Endometrium (tissue), 2 donors: Measurements from ENCODE around the gene SKAP1.

Source experiments
- FAIRE-seq: peaks from 2 replicates; lab custom pipeline; 2012; peaks lifted over from hg19 to GRCh38; lab: Jason Lieb, UNC
- donor health status: control.
- donor health status: control.

SKAP1 gene

GRCh38 chr17:48241770-48242497 lies 188.1 kb downstream of the SKAP1 start:
- FAIRE-seq, result no peak

DNA sequence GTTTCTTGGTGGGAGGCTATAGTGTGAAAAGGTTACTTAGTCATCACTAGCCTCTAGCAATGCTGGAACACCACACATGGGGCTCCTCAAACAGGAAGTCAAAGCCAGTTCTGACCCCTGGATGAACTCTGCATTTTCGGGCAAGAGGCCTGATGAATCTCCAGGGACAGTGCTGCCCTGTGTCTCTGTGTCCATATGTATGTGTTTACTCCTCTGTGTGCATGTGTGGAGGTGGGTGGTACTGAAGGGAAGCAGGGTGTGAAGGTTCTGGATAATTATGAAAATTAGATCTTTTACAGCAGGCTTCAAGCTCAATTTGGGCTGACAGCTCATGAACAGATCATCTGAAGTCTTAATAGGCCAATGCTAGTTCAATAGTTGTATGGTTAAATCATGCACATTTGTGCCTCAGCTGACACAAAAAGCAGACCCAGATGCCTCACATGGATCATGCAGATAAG lies 188.9 kb downstream of the SKAP1 start:
- FAIRE-seq, result no peak

DNA sequence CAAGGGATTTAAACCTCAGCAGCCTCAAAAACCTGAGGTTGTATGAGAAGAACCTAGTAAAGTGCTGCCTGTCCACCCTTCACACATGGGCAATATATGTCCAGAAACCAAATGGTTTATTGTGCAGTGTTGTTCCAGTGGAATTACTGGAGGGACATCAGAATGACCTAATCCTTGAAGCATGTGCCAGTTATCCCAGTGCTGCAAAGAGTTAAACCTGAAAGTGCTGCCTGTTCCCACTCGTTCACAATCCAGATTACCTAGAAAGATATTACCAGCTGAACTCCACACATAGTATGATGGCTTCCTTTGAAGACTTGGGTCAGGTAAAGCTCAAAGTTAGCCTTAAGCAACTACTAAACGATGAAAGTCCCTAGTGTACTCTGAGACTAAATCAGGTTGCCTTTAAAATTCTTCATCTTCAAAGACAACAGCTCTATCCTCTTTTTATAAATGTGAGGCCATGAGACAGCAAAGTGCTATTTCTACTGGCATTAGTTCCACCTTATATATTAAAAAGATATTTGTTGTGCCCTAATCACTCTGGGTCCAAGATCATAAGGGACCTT lies 189.4 kb downstream of the SKAP1 start:
- no peak for FAIRE-seq

DNA sequence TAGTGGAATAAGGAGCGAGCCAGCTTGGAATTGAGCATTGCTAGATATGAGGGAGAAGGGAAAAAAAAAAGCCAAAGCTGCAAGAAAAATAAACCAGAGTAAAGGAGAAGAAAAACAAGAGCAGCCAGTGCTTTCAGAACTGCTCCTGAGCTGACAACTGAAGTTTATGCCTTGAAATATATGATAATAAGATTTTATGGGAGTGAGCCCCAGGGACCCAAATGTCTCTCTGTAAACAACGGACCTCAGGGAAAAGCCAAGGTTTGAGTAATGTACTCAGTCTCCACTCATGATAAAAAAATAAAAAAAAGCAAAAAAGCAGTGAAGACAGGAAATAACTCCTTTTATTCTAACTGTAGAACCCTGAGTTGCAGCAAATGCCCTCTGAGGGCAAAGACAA lies 189.9 kb downstream of the SKAP1 start:
- no peak for FAIRE-seq

DNA sequence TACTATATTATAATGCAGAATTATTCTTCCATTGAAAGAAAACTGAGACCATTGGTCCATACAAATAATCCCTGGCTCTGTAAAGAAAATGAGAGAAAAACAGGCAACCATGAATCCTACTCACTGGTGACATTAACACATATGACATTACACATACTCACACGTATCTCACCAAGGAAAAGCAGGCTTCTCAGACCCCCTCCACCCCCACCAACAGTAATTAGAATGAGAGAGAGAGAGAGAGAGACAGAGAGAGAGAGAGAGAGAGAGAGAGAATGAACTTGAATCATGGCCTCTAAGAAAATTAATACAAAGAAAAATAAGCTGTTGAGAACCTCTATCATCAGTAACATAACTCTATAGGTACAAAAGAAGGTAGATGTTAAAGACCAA lies 190.4 kb downstream of the SKAP1 start:
- no peak for FAIRE-seq

DNA sequence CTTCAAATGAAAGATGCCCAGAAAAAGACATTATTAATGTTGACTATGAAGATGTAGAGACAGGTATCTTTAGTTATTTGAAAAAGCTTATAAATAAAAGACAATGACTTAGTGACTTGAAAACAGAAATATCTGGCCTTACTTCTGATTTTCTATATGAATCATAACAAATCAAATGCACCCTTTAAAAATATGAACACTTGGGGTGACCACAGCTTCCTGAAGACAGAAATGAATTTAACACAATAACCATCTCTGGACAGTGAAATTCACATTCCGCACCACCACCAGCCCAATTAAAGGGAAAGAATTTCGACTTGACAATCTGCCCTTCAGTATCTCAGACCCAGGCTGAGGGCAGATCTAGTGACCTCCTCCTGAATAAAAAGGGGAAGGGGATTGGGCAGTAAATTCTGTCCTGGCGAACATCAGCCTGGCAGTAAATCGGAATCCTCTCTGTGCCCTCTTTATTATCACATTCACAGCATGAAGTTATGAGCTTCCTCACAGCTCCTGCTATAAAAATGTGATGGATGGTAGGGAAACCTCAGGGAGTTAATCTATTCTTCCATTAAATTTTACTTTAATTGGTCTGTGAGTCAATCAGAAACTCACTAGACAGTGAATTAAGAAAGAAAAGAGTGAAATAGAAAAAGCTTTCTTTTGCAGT lies 190.9 kb downstream of the SKAP1 start:
- FAIRE-seq, result no peak

GRCh38 chr17:48237456-48237855 lies 192.6 kb downstream of the SKAP1 start:
- no peak for FAIRE-seq

- no peak for FAIRE-seq
Observed at GRCh38 chr17:48236681-48237134, 193.3 kb downstream of the SKAP1 start.

GRCh38 chr17:48234922-48235321 lies 195.1 kb downstream of the SKAP1 start:
- FAIRE-seq, result no peak

DNA sequence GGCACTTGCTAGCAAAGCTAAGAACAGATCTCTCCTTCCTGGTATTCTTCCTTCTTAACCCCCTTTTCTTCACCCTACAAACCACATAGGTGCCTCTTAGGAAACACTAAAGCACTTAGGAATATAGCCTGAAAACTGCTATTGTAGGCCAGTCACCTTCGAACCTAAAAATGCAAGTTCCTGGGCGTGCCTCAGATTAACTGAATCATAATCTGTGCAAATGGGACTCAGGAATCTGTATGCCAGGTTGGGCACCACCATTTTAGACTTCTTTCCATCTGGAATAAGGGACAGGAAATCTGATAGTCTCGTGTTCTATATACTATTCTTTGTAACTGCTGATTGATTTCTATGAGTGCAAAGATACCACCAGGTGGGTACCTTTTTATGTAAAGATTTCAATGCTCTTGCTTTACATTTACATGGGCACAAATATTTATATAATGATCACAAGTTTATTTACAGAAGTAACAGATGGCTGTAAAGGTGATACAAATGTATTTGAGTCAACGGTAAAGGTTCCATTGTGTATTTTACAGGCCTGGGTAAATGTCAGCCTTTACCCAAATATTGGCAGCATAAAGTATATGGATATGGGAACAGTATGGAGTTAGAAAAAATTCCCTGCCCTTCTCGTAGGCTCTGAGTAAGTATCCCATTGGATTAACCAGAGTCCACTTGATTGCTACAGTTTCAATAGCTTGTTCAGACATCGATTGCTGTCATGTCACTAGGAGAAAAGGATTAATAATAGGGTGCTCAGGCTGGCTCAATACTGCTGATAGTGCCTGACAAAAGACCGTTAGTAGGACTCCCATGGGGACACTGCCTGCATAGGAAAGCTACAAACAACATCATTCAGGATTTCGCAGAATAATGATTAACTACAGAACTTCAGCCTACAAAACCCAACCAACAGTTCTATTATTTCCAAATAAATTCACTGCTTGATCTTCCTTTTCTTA lies 197.7 kb downstream of the SKAP1 start:
- FAIRE-seq, result no peak

- no peak for FAIRE-seq
Observed at GRCh38 chr17:48229936-48230335, 200.1 kb downstream of the SKAP1 start.

DNA sequence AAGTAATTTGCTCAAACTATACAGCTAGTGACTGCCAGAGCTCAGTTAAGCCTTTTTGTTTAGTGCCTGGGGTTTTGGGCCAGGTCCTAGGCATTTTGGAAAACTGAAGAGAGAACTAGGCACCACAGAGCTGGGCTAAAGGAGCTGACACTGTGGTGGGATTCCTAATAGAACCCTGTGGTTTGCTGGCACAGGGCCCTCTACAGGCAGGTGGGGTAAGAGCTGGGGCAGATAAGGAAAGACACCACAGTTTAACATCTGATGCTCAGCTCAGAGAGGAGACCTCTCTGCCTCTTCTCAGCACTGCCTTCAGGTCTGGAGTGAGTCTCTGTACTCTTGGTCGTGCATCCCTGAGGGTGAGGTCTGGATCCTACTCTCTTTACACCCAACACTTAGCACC lies 201.3 kb downstream of the SKAP1 start:
- no peak for FAIRE-seq

DNA sequence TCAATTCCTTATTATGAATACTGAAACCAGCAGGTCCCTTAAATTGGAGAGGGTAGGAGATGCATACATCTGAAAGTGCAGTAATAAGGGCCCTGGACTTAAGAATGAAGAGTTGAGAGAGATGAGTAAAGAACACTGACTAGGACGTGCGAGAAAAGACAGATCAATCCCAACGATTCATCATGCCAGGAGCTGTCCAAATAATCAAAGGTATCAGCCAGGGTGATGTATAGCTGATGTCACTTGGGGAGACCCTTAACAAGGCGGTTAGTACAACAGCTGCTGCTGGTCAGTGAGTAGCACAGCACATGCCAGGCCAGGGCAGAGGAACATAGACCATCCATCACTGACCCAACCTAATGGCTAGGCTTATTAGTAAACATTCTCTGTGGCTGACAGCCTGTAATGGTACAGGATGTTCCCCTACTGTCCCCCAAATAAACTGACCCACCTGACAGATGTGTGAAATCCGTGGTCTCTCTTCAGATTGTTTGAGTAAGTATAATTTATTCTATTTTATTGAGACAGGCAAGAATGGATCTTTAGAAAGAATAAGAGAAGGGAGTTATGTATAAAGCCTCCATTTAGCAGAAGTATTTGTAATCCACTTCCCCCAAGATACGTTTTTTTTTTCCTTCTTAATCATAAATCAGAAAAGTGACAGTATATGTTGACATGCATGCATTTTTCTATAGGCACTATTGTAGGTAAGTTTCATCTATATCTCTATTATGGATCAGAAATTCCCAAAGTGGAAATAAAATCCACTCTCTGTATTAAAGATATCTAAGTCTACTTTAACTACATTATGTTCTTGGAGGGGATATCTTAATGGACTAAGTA lies 204.1 kb downstream of the SKAP1 start:
- no peak for FAIRE-seq

DNA sequence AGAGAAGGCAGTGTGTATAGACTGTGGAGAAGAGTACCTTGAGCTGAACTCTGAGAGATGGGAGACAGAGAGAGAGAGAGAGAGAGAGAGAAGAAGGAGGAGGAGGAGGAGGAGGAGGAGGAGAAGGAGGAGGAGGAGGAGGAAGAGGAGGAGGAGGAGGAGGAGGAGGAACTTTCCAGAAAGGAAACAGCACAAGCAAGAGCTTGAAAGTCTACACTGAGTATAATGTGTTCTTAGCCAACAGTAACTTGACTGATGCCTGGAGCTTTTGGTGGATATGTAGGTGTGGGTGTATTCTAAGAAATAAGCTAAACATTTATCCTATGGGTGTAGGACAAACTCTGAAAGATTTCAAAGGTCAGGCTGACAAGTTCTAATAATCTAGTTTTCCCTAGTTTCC lies 206.1 kb downstream of the SKAP1 start:
- FAIRE-seq, result no peak

- no peak for FAIRE-seq
Observed at GRCh38 chr17:48219617-48220016, 210.4 kb downstream of the SKAP1 start.

DNA sequence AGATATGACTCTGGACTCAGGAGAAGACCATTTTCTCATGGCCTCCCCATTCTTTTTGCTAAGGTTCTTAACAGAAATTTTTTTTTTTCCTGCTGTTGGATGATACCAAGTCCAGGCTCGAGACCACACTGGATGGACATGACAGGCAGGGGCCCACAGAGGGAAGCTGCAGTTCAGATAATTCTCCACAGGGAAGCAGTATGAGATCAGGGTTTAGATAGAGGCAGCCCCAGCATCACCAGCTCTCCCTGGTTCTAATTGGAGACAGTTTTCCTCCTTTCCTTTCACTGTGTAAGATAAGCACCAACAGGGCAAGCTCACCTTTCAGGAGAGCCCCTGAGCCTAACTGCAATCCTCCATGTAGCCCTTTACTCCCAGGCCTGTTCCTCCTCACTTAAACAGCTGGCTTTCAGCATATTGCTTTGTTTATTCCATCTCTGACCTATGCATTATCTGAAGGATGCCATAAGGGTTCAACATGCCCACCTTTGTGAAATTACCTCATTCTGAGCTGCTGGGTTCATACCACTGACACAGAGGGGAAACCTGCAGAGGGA lies 214.4 kb downstream of the SKAP1 start:
- no peak for FAIRE-seq

DNA sequence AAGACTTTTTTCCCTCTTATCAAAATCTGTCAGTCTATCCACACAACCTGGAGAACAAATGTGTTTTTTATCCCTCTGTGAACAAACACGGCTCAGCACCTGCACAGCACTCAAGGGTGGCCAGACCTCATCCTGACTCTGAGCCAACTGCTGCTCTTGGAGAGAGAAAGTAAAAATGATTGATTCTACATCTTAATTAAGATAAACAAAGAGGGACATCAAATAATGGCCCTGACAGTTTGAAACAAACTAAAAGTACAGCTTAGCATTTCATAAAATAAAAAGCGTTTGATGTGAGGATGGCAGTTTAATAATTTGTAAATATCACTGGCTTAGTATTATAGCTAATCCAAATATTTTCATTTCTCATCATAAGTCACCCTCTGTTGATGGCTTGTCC lies 216.2 kb downstream of the SKAP1 start:
- FAIRE-seq, result no peak

DNA sequence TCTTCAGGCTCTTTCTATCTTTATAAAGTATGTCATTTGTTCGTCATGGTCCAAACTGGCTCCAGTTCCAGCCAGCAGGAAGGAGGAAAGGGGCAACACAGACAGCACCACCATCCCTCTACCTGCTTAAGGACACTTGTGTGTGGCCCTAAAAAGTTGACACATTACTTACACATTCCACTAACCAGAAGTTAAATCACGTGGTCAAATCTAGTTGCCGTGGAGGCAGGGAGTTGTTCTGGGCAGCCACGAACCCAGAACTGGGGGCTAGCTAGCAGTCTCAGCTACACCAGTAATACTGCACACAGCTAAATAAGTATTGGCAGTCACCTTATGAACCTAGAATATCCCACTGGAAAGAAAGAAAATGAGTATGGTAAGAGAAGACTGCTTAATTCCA lies 218.2 kb downstream of the SKAP1 start:
- FAIRE-seq, result no peak

DNA sequence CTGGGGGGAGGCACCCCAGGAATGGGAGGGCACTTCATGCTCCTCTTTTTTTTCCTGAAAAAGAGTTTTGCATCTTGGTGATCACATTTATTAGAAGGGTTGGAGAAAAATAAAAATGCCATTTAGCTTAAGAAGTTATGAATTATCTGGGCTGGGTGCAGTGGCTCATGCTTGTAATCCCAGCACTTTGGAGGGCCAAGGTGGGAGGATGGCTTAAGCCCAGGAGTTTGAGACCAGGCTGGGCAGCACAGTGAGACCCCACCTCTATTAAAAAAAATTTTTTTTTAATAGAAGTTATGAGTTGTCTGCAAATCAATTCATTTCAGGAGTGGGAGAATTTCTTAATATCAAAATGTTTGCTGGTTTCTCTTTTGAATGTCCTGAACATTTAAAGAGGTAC lies 219.0 kb downstream of the SKAP1 start:
- FAIRE-seq, result no peak

GRCh38 chr17:48209973-48210372 lies 220.0 kb downstream of the SKAP1 start:
- FAIRE-seq, result no peak
